Dedifferentiated amniotic fluid mesenchymal stem cell (primary cell): ENCODE data around the gene ANKRD33B.
"Not testable (repeated sequence)": the region's sequence is repeated elsewhere in the genome, so short reads cannot be mapped to it uniquely, and the experiment has no call there.

Experiments
- DNase-seq: peaks from one replicate; pipeline ENCODE4 v3.0.0-alpha.2; 2016; ENCODE audit errors: extremely low spot score

Gene ANKRD33B

DNA sequence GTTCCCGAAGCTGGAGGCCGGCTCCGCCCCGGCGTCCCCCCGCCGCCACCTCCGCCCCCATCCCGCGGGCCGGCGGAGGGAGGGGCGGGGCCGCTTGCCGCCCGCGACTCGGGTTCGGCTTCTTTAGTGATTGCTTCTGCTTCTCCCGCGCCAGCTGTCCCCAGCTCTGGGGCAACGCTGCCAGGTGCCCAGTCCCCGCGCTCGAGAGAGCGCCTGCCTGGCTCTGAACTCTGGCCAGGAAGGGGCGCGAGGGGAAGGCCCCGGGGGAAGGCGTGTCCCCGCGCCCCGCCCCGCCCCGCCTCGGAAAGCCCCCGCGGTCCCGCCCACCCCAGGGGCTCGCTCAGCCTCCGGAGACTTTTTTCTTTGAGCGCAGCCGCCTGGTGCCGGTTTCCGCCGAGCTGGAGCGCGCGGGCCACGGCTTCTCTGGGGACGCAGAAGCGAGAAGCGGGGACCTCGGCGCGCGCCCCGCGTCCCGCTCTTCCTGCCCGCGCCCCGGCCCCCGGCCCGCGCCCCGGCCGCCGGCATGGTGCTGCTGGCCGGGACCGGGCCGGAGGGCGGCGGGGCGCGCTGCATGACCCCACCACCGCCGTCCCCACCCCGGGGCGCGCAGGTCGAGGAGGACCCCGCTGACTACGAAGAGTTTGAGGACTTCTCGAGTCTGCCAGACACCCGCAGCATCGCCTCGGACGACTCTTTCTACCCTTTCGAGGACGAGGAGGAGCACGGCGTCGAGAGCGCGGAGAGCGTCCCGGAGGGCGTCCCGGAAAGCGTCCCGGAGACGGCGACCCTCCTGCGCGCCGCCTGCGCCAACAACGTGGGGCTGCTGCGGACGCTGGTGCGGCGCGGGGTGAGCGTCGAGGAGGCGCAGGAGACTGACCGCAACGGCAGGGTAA, at the start of gene ANKRD33B:
Gene ANKRD33B (plus strand): TSS at position 126 of the 893 bp plus-strand sequence. CDS start 398 bp downstream, at position 524.
- no peak for DNase-seq

DNA sequence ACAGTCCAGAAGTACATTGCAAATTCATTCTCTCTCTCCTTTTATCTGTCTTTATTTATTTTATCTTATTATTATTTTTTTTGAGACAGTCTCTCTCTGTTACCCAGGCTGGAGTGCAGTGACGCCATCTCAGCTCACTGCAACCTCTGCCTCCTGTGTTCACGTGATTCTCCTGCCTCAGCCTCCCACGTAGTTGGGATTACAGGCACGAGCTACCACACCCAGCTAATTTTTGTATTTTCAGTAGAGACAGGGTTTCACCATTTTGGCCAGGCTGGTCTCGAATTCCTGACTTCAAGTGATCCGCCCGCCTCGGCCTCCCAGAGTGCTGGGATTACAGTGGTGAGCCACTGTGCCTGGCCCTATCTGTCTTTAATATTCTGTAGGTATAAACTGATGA, 49.3 kb upstream of the ANKRD33B start:
- DNase-seq, result not testable (repeated sequence)

DNA sequence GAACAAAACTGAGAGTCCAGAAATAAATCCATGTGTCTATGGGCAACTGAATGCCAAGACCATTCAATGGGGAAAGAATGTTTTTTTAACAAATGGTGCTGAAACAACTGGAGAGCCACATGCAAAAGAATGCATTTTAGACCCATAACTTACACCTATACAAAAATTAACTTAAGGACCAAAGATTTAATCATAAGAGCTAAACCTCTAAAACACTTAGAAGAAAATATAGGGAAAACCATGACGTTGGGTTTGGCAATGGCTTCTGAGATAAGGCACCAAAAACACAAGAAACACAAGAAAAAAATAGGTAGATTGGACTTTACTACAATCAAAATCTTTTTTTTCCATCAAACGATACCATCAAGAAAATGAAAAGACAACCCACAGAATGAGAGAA, 48.4 kb upstream of the ANKRD33B start:
- no peak for DNase-seq

DNA sequence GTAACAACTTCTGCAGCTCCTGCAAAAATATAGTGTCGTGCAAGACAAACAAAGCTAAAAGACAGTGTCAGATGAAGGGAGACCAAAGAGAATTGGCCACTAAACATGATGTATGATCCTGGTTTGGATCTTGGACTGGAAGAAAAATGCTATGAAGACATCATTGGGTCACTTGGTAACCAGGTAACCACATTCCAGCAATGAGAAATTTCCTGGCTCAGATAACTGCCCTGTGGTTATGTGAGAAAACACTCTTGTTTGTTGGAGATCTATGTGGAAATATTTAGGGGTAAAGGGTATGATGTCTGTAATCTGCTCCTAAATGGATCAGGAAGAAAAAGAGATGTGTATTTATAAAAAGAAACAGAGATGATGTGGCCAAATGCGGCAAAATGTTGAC, 45.5 kb upstream of the ANKRD33B start:
- no peak for DNase-seq

DNA sequence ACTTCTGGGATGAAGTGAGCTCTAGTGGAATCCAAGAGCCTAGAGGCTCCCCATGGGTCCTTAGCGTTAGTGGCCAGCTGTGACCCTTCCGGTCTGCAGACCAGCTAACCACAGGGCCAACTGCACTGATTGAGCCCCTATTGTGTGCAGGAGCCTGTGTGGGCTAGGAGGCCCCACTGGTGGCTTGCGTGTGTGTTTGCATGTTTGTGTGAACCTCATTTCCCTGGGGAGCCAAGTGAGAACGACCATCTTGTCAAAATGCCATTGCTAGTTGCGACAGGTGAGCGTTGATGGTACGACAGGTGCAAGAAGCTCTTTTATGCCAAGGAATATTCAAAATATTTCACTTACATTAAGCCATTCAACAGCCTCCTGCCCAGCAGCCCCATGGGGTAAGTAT, 44.1 kb upstream of the ANKRD33B start:
- DNase-seq, result no peak

DNA sequence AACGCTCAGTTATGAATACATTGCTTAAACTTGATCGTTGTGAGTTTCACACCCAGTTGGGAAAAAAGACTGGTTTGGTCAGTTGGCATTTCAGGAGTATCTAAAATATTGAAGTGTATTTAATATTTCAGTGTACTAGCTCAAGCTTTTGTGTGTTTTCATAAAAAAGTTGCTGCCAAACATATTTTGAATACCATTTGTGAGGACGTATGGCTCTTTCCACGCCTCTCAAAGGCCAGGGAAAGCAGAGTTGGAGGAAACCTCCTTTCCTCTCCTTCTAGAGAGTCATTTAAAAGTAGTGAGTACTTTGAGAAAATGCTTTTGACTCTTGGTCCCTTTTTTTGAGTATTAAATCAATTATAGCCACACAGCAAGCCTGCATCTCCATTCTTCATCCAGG, 43.2 kb upstream of the ANKRD33B start:
- peak; percentile 78 for DNase-seq

DNA sequence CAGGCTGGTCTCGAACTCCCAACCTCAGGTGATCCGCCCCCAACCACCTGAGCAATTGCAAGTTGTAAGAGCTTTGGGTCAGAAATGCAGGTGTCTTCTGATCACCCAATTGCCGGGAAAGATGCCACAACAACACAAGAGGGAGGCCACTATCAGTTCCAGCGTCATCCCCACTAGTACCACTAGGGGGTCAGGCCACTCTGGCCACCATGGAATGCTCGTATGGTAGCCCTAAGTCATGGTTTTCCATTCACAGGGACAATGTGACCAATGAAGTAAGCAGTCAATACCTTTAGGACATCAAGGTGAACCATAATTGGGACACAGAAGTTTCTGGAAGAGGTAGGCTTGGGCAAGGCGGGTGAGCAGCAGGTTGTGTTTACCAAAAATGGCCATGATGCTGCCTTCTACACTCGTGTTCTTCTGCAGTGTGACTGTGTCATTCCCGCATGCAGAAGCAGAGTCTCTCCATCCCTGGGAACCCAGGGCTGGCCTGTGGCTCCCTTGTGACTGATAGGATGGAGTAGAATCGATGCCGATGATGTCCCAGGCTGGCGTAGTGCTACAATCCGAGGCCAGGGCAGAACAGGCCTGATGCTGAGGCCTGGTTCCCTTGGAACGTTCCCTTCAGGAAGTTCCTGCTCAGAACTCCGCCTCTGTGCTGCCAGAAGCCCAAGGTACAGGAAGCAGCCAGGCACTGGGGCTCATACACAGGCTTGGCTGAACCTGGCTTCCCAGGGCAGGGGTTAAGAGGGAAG, 42.2 kb upstream of the ANKRD33B start:
- no peak for DNase-seq

DNA sequence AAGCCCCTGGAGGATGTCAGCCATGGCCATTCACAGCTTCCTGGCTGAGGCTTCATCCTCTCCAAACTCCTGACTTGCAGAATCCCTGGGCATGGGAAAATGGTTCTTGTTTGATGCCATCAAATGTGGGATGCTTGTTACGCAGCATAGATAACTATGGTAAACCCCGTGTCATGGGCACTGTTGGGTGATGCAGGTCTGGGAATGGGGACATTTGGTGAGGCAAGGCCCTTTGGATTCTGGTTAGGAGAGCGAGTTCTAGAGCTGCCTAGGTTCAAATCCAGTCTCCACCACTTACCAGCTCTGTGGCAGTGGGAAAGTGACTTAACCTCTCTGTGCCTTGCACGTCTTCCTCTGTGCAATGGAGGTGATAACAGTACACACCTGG, 41.7 kb upstream of the ANKRD33B start:
- no peak for DNase-seq

DNA sequence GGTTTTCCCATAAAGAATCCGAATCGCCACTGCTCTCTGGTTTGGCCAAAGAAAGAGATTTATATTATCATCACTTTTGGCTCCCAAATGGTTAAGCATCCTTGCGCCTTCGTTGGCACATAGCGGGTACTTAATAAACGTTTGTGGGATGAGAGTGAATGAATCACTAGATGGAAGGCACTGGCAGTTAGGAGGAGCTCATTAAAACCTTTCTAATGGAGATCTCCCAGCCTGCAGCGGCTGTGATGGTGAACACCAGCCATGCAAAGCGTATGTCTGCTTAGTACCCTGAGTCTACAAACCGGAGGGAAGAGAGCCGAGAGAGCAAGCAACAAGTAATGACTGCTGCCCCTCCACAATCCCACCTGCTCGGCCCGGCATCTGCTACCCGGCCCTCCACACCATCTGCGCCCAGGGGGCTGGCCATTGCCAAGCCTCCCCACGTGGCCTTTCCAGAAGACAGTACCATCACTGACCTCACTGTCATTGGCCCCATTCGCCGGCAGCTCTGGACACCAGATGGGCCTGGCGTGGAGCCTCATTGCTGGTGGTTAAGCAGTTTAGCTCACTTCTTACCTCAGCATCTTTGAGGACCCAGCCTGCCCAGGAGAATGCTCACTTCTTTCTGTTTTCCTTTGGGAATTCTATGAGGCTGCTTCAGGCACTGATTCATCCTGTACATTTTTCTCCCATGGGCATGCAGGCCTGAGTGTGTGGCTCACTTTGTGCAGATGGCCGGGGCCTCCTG, 39.3 kb upstream of the ANKRD33B start:
- DNase-seq, result peak; percentile 41

DNA sequence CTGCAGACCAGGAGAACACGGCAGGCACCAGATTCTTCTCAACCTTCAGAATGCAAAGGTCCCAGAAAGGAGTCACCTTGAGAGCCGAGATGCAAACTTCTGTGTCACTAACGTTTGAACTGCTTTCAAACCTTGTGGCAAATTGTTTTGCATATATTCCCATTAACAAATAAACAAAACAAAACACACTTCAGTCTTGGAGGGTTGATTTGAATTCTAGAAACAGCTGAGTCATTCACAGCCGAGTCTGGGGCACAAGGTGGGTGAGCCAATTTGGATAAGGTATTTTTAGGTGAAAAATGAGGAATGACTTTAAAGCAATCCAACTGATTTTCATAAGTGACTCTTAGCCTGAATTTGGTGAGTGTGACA, 38.8 kb upstream of the ANKRD33B start:
- DNase-seq, result no peak

DNA sequence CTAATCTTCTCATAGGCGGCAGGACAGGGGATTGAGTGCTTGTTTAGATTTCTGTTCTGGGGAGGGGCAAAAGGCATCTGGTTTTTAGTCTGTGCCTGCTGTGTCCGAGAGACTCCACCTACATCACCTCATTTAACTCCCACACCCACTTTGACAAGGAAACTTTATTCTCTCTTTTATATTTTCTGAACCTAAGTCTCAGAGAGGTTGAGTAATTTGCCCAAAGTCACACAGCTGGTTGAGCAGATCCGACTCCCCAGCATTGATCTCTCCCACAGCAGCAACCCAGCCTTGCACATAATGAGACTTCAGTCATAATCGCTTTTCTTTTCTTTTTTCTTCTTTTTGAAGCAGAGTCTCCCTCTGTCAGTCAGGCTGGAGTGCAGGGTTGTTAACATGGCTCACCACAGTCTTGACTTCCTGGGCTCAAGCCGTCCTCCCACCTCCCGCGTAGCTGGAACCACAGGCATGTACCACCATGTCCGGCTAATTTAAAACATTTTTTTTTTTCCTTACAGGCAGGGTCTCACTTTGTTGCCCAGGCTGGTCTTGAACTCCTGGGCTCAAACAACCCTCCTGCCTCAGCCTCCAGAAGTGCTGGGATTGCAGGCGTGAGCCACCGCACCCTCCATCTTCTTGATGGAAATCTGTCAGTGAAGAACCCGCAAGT, 36.5 kb upstream of the ANKRD33B start:
- DNase-seq, result no peak

DNA sequence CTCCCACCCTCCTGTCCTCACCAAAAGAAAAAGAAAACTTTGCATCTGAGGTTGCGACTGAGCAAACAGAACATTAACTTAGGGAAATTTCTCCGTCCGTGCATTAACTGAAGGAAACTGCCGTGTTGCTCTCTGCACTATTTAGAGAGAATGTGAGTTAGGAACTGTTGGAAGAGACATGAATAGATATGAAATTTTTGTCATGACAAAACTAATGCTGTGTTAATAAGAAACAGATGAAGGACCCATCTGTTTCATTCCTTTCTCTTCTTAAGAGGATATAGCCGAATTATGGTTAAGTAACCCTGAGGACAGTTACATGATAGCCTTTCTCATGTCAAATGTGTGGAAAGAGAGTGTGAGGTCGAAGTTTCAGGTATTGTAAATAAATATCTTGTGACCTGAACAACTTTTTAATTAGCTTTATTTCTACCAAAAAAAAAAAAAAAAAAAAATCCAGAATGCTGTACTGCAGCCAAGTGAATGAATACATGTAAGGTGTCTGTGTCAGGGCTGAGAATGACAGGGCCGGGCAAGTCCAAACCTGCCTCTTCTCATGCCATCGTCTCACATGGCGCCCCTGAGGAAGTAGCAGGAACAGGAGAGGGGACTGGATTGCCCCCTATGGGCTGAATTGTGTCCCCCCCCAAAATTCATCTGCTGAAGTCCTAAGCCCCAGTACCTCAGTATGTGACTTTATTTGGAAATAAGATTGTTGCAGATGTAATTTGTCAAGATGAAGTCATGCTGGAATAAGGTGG, 35.6 kb upstream of the ANKRD33B start:
- peak; percentile 66 for DNase-seq

DNA sequence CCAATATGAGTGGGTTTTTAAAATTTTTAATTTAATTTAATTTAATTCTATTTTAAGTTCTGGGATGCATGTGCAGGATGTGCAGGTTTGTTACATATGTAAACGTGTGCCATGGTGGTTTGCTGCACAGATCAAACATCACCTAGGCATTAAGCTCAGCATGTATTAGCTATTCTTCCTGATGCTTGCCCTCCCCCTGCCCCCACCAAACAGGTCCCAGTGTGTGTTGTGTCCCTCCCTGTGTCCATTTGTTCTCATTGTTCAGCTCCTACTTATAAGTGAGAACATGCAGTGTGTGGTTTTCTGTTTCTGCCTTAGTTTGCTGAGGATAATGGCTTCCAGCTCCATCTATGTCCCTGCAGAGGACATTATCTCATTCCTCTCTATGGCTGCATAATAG, 35.0 kb upstream of the ANKRD33B start:
- DNase-seq, result no peak

DNA sequence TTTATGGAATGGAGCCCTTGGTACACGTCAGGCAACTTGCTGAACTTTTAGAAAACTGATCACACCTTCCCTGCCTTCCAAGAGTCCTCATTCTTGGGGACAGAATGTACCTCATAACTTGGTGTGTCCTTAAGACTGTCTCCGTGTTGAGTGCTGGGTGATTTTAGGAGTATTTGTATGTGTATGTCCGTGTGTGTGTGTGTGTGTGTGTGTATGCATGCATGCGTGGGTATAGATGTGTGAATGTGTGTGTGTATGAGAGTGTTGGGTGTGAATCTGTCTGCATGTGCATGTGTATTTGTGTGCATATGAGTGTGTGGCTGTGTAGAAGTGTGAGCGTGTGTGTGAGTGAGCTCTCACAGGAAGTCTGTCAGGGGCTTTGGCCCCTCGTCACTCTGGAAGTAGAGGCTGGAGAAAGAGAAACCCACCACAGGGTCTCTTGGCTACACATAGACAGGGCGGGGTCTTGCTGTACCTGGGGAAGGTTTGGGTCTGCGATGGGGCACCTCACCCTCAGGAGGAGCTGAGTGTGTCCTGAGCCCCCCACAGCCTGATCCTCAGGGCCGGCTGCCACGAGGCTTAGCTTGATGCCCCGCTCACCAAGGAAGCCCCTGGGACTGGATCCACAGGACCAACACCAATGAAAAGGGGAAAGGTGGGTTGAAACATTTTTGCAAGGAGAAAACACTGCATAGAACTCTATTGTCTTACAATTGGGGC, 33.1 kb upstream of the ANKRD33B start:
- DNase-seq, result no peak

DNA sequence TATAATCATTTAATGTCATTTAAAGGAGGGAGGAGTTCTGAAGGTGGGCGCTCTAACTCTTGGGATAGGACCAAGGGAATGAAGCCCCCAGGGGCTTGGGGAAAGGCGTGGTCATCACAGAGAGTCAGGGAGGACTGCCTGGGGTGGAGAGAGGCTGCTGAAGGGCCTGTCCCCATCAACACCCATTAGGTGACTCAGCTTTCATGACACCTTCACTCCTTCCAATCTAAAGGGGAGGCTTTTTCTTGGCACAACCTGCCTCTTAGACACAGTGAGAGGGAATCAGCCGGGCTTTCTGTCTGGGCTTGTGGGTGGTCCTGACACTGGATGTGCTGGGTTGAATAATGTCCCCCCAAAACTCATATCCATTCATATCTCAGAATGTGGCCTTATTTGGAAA, 31.4 kb upstream of the ANKRD33B start:
- no peak for DNase-seq

DNA sequence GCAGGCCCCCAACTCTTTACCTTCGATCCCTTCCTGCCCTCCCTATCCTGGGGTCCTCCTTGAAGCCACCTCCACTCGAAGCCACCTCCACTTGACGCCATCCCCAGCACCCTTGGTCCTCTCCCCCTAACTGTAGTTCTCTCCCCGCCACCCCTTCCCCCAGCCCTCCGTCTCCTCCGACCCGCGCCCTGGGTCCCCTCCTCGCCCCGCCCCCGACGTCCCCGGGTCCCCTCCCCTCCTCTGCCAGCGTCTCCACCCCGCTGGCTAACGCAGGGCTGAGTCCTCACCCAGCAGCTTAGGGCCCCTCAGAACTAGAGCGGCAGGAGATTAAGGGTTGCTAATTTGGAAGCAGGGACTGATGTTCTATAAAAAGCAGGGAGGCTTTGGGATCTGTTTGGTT, 30.6 kb upstream of the ANKRD33B start:
- no peak for DNase-seq

DNA sequence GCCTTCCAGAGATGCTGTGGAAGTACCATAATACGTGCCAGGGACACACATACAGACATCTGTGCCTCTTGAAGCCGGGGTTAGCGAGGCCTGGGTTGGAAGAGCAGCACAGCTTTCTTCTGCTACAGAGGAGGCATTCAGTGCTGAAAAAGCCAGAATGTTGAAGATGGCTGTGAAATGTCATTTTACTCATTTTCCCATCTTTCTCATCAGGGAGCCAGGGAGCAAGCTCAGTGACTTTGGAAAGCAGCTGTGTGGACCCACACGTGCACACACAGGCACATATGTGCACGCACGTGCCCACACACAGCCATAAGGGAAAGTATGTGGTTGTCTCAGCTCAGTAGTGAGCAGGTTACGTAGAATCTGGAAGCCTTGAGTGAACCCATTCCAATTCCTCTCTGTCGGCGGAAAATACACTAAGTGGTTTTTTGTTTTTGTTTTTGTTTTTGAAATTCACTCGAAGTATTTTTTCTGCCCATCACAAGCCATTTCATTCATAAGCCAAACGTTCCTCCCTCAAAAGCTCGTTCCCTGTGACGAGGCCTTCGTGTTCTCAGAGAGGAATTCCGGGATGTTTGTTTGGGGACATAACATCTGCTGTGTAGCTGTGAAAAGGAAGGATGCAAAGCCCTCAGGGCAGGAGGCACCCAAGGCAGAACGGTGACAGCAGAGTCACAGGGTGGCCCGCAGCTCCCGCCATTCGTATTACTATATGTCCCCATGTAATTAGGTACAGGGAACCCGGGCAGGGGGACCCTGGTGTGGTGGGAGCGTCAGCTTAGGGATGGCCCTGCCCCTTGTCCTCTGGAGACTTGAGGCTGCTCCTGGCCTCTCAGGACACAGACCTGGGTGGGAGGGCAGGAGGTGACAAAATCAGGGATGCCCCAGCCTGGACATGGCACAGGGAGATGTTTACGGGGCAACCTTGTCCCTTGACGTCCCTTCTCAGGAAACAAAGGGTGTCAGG, 29.0 kb upstream of the ANKRD33B start:
- no peak for DNase-seq

DNA sequence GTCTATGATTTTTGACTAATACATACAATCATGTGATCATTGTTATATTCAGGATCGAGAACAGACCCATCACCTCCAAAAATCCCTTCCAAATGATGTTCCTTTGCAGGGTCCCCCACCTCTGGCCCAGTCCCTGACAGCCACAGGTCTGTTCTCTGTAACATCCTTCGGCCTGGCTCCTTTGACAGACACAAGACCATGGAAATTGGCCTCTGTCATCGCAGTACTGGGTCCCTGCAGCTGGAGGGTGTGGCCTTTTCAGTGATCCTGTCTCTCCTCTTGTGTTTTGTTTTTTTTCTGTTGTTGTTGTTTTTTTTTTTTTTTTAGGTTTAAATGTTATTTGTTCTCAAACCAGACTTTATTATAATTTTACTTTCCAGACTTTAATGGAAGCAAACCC, 27.4 kb upstream of the ANKRD33B start:
- DNase-seq, result no peak

DNA sequence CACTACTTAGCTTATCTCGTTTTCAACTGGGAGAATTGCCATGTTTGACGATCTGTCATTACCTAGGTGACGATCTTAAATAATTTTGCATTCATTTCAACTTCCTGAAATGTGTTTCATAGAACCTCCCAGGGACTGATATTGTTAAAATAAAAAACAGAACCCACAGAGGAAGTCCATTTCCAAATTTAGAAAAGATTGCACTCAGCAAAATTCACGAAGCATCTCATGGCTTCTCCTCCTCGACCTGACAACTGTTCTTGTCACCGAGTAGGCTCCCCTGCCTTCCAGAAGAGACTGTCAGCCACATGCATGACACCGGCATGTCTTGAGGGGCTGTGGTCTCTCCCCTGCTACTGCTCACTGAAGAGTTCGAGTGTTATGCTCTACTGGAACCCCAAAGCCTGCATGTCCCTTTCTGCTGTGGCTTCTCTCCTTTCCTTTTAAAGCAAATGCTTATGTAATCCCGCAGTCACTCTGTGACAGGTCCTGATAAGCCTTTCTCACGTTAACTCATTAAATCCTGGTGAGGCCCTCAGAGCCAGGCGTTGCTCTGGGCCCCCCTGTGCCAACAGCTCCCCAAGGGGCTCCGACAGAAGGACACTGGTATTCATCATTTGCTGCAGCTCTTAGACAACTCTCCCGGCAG, 26.8 kb upstream of the ANKRD33B start:
- DNase-seq, result no peak
